Measurements from ENCODE around the gene RTN1.

GRCh38 chr14:59869381-59870255, 958 bp downstream of the RTN1 start:
- TF ChIP-seq, protein P1, sequence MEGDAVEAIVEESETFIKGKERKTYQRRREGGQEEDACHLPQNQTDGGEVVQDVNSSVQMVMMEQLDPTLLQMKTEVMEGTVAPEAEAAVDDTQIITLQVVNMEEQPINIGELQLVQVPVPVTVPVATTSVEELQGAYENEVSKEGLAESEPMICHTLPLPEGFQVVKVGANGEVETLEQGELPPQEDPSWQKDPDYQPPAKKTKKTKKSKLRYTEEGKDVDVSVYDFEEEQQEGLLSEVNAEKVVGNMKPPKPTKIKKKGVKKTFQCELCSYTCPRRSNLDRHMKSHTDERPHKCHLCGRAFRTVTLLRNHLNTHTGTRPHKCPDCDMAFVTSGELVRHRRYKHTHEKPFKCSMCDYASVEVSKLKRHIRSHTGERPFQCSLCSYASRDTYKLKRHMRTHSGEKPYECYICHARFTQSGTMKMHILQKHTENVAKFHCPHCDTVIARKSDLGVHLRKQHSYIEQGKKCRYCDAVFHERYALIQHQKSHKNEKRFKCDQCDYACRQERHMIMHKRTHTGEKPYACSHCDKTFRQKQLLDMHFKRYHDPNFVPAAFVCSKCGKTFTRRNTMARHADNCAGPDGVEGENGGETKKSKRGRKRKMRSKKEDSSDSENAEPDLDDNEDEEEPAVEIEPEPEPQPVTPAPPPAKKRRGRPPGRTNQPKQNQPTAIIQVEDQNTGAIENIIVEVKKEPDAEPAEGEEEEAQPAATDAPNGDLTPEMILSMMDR (IDR thresholded peaks at IDR 0.05; ENCODE audit: low read depth, low read length, poor library complexity, severe bottlenecking), result no peak
- TF ChIP-seq EZH2phosphoT487 (IDR thresholded peaks at IDR 0.05; ENCODE audit: borderline replicate concordance, low read length), result no peak
